B cell (primary cell): ENCODE results near the gene POFUT2. TPM values are rescaled to one million over a fixed set of nuclear protein-coding genes. Genes with fewer than 3 reads are reported as not detected.

ENCODE experiments used
- ATAC-seq: fragments of 200-7000 bp; cut with Tn5 transposase; one replicate; pipeline ENCODE4 v1.10.0; 2021; ENCODE audit warnings: low read depth, mild to moderate bottlenecking, moderate number of reproducible peaks, moderate library complexity
- CTCF ChIA-PET: fragments of 350-600 bp; sonication (Branson Sonifier 250); formaldehyde crosslinking; loops from one replicate; lab custom pipeline; 2021; ENCODE audit warnings: antibody characterized with exemption, inconsistent platforms; lab: Charles Lee
- POLR2A ChIA-PET: fragments of 350-600 bp; sonication (Branson Sonifier 250); formaldehyde crosslinking; loops from one replicate; lab custom pipeline; 2021; ENCODE audit warnings: antibody characterized with exemption; lab: Charles Lee
- DNase-seq: peaks from one replicate; pipeline ENCODE4 v3.0.0; 2013
- H2AFZ ChIP-seq: 2 replicates; pipeline ENCODE4 v1.6.1; 2012; ENCODE audit warnings: mild to moderate bottlenecking, low read depth, low read length; ENCODE audit not compliant: insufficient read depth, poor library complexity, severe bottlenecking
- H3K27ac ChIP-seq, 2 donors: 1 replicate in 1 of 2; 2 replicates in 1 of 2; pipeline ENCODE4 v1.5.1; 2012 to 2013; ENCODE audit warnings: low read length in 2 of 2, mild to moderate bottlenecking in 2 of 2, moderate library complexity in 1 of 2
- H3K27me3 ChIP-seq, 4 experiments: fragments of 200-600 bp in 1 of 4; sonication (generic) in 1 of 4; replicated peaks in 1 of 4; 1 replicate in 2 of 4; 2 replicates in 2 of 4; pipeline versions ENCODE4 v1.6.1 to v1.7.0; 2013 to 2016; ENCODE audit warnings: low read length in 3 of 4, mild to moderate bottlenecking in 2 of 4, mixed read lengths in 1 of 4, moderate library complexity in 1 of 4; ENCODE audit not compliant: insufficient read depth in 4 of 4, control insufficient read depth in 3 of 4; ENCODE audit errors: control extremely low read depth in 1 of 4
- H3K36me3 ChIP-seq, 2 experiments: replicated peaks in 1 of 2; 1 replicate in 1 of 2; 2 replicates in 1 of 2; pipeline versions ENCODE4 v1.6.1 to v1.7.1; 2013; ENCODE audit warnings: low read length in 1 of 2; ENCODE audit not compliant: insufficient read depth in 2 of 2, control insufficient read depth in 1 of 2; ENCODE audit errors: control extremely low read depth in 1 of 2, extremely low read depth in 1 of 2
- H3K4me1 ChIP-seq, 2 donors: fragments of 200-600 bp in 1 of 2; sonication (generic) in 1 of 2; 1 replicate in 1 of 2; 2 replicates in 1 of 2; pipeline versions ENCODE4 v1.5.1 to v1.6.1; 2013 to 2017; ENCODE audit warnings: low read length in 2 of 2; ENCODE audit not compliant: control insufficient read depth in 2 of 2, insufficient read depth in 2 of 2
- H3K4me2 ChIP-seq: replicated peaks from 2 replicates; pipeline ENCODE3; 2012; ENCODE audit warnings: mild to moderate bottlenecking, low read depth, low read length; ENCODE audit not compliant: poor library complexity, severe bottlenecking
- H3K4me3 ChIP-seq, 5 experiments: fragments of 200-600 bp in 1 of 5; sonication (generic) in 1 of 5; 1 replicate in 3 of 5; 2 replicates in 2 of 5; pipeline versions ENCODE4 v1.5.1 to v1.7.0; 2011 to 2016; ENCODE audit warnings: low read length in 4 of 5, mild to moderate bottlenecking in 4 of 5, low read depth in 2 of 5, control low read depth in 1 of 5, moderate library complexity in 1 of 5; ENCODE audit not compliant: insufficient read depth in 1 of 5; ENCODE audit errors: control extremely low read depth in 1 of 5, extremely low read depth in 1 of 5
- H3K79me2 ChIP-seq: fragments of 200-600 bp; sonication (generic); one replicate; pipeline ENCODE4 v1.6.0; 2016; ENCODE audit warnings: low read length; ENCODE audit not compliant: control insufficient read depth, insufficient read depth
- H3K9ac ChIP-seq: fragments of 200-600 bp; sonication (generic); 2 replicates; pipeline ENCODE4 v1.6.1; 2017; ENCODE audit warnings: mild to moderate bottlenecking, low read length, moderate library complexity
- H3K9me3 ChIP-seq, 3 donors: one replicate each; pipeline versions ENCODE4 v1.6.1 to v1.7.1; 2013; ENCODE audit warnings: low read length in 2 of 3; ENCODE audit not compliant: control insufficient read depth in 2 of 3, insufficient read depth in 1 of 3; ENCODE audit errors: control extremely low read depth in 1 of 3
- H4K20me1 ChIP-seq: 2 replicates; pipeline ENCODE4 v1.6.0; 2012; ENCODE audit warnings: mild to moderate bottlenecking, low read length; ENCODE audit not compliant: insufficient read depth, control insufficient read depth, poor library complexity, severe bottlenecking
- H3K27ac Mint-ChIP-seq: one replicate; pipeline ENCODE4 v1.8.0; 2021; ENCODE audit warnings: mixed read lengths
- H3K27me3 Mint-ChIP-seq: one replicate; pipeline ENCODE4 v1.8.0; 2021; ENCODE audit warnings: mixed read lengths
- H3K4me1 Mint-ChIP-seq: one replicate; pipeline ENCODE4 v1.8.0; 2021; ENCODE audit warnings: mixed read lengths
- H3K4me3 Mint-ChIP-seq: one replicate; pipeline ENCODE4 v1.8.0; 2021; ENCODE audit warnings: mixed read lengths
- H3K9me3 Mint-ChIP-seq: one replicate; pipeline ENCODE4 v1.8.0; 2022; ENCODE audit warnings: mixed read lengths; ENCODE audit not compliant: insufficient read depth
- CTCF ChIP-seq: fragments of 200-600 bp; IDR thresholded peaks from one replicate; pipeline ENCODE4 v1.8.0; 2022; ENCODE audit warnings: antibody characterized with exemption, mild to moderate bottlenecking
- EZH2 ChIP-seq: IDR thresholded peaks from 2 replicates; pipeline ENCODE4 v1.6.1; 2012; ENCODE audit warnings: borderline replicate concordance, low read depth, mild to moderate bottlenecking, moderate library complexity, low read length; ENCODE audit not compliant: insufficient read depth, poor library complexity, severe bottlenecking
- WGBS: methylation state at CpG from one replicate; pipeline ENCODE4 v1.1.5; 2013; ENCODE audit warnings: missing lambda C conversion rate; ENCODE audit not compliant: insufficient coverage; 5-methylcytosine and 5-hydroxymethylcytosine counted together
- intact Hi-C: fragments of 100-400 bp; cut with micrococcal nuclease; formaldehyde crosslinking; loops from one replicate; pipeline ENCODE4 v1.10.0; 2022
- polyA plus RNA-seq: library from polyadenylated mRNA; depleted of rRNA; stranded (reverse); fragments of >200 nt; gene quantifications from 2 replicates; pipeline ENCODE4 v1.2.3, GENCODE V29; 2012
- total RNA-seq, 2 donors: library from RNA; stranded (reverse); fragments of 120-200 nt in 1 of 2; gene quantifications; 1 replicate in 1 of 2; 2 replicates in 1 of 2; pipeline versions ENCODE4 v1.2.3 to v1.2.4, GENCODE V29; 2013 to 2022

POFUT2 gene
- total and polyA plus RNA-seq, 2 donors (not counting 1 experiment from before 2014, with no cell fraction given) = 38.3 to 41.8 TPM

DNA sequence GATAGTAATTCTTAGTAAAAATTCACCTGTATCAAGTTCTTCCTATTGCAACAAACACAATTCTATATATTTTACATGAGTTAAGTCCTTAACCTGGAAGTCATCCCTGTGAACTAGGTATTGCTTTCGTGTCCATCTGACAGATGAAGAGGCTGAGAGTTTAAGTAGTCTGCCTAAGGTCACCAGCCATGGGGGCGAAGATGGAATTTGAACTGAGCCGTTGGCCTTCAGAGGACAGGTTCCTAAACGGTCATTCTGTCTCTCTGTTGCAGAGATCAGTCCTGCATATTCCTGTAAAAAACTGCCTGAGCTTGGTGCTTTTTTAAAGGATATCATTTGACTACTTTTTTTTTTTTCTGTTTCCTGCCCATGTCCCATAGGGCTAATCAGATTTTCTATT lies 10.2 kb upstream of the POFUT2 start:
- TF ChIP-seq EZH2 (no peak), CTCF (no peak)
- H3K9me3 Mint-ChIP-seq = no peaks in the 10 kb centered on the region
- Histone ChIP-seq H3K27me3 (peaks cover 0 to 15% (median 1%) of the 10 kb centered on the region in 4 experiments), H3K9ac (no peak overlapping the region), H3K27ac (no peak overlapping the region), H3K79me2 (no peaks in the 10 kb centered on the region), H3K4me1 (peaks cover 6% of the 10 kb centered on the region in 2 donors), H3K4me2 (no peak overlapping the region), H3K4me3 (no peak overlapping the region), H4K20me1 (no peaks in the 10 kb centered on the region), H3K9me3 (no peaks in the 10 kb centered on the region), H2AFZ (no peak overlapping the region), H3K36me3 (no peaks in the 10 kb centered on the region)
- DNase-seq = no peak
- intact Hi-C loops = no loop called here
- peaks cover 7% of the 10 kb centered on the region for H3K27me3 Mint-ChIP-seq
- ATAC-seq = no peak
- H3K4me1 Mint-ChIP-seq = peaks cover 2% of the 10 kb centered on the region
- H3K27ac Mint-ChIP-seq = no peak overlapping the region
- H3K4me3 Mint-ChIP-seq = no peak overlapping the region
- 93% methylated on average over 4 of the region's 4 CpGs for WGBS
- CTCF ChIA-PET = no interaction called here
- POLR2A ChIA-PET = no interaction called here

DNA sequence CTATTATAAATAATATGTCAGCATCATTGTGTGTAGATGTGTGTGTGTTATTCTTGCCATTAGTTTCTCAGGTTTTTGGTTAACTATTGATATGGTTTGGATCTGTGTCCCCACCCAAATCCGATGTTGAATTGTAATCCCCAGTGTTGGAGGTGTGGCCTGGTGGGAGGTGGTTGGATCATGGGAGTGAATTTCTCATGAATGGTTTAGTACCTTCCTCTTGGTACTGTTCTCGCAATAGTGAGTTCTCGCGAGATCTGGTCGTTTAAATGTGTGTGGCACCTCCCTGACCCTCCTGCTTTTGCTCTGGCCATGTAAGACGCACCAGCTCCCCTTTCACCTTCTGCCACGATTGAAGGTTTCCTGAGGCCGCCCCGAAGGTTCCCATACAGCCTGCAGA lies 9.6 kb upstream of the POFUT2 start:
- H3K4me1 ChIP-seq = peaks cover 11% of the 10 kb centered on the region in 2 donors
- POLR2A ChIA-PET = no interaction called here

More for the DNA sequence above, 9.6 kb upstream of the POFUT2 start:
- no peak overlapping the region for H2AFZ ChIP-seq
- Mint-ChIP-seq H3K4me3 (no peak overlapping the region), H3K27ac (no peak overlapping the region), H3K4me1 (peaks cover 7% of the 10 kb centered on the region), H3K27me3 (peaks cover 7% of the 10 kb centered on the region), H3K9me3 (no peaks in the 10 kb centered on the region)
- no peaks in the 10 kb centered on the region for H3K36me3 ChIP-seq
- DNase-seq = no peak
- H3K4me3 ChIP-seq = no peak overlapping the region
- H3K9ac ChIP-seq = no peak overlapping the region
- H3K4me2 ChIP-seq = no peak overlapping the region
- CTCF ChIA-PET = no interaction called here
- WGBS = 80% methylated on average over 7 of the region's 9 CpGs
- peaks cover 0 to 14% (median 1%) of the 10 kb centered on the region in 4 experiments for H3K27me3 ChIP-seq
- H3K27ac ChIP-seq = no peak overlapping the region
- no peak for ATAC-seq
- no peak for TF ChIP-seq EZH2
- no peak for TF ChIP-seq CTCF
- no peaks in the 10 kb centered on the region for H4K20me1 ChIP-seq
- H3K9me3 ChIP-seq = no peaks in the 10 kb centered on the region
- intact Hi-C loops = no loop called here
- H3K79me2 ChIP-seq = no peaks in the 10 kb centered on the region
